ENCODE data around the gene GDI1.

The GDI1 gene

GRCh38 chrX:154408659-154409221 is 28.2 kb upstream of the GDI1 start:
- no peak for DNase-seq (ENCODE audit: low read depth in 2 of 2)

- DNase-seq (ENCODE audit: low read depth in 2 of 2), result no peak
Observed at GRCh38 chrX:154409222-154409871, 27.6 kb upstream of the GDI1 start, which contains the start of gene DNASE1L1. DNASE1L1 (minus strand) TSS chrX:154409254; CDS start chrX:154405568, 3,686 bp downstream.

- DNase-seq (ENCODE audit: low read depth in 2 of 2), result peak in 1 of 2 donors; percentile 51
Observed at GRCh38 chrX:154411981-154412340, 25.0 kb upstream of the GDI1 start.

GRCh38 chrX:154412468-154412867 is 24.5 kb upstream of the GDI1 start:
- DNase-seq (ENCODE audit: low read depth in 2 of 2), result no peak

GRCh38 chrX:154413142-154413541 is 23.8 kb upstream of the GDI1 start:
- DNase-seq (ENCODE audit: low read depth in 2 of 2), result no peak

- DNase-seq (ENCODE audit: low read depth in 2 of 2), result no peak
Observed at GRCh38 chrX:154417157-154417556, 19.8 kb upstream of the GDI1 start.

GRCh38 chrX:154419189-154419588 is 17.8 kb upstream of the GDI1 start:
- DNase-seq (ENCODE audit: low read depth in 2 of 2), result no peak

- DNase-seq (ENCODE audit: low read depth in 2 of 2), result no peak
Observed at GRCh38 chrX:154419688-154420401, 17.1 kb upstream of the GDI1 start.

GRCh38 chrX:154420402-154420756 is 16.6 kb upstream of the GDI1 start:
- no peak for DNase-seq (ENCODE audit: low read depth in 2 of 2)

- DNase-seq (ENCODE audit: low read depth in 2 of 2), result no peak
Observed at GRCh38 chrX:154426916-154427770, 9.8 kb upstream of the GDI1 start.

GRCh38 chrX:154428176-154429171 is 8.5 kb upstream of the GDI1 start, which contains the start of gene ATP6AP1:
ATP6AP1 (plus strand) TSS chrX:154428677; CDS start chrX:154428693, 16 bp downstream.
- peak; percentile 80 to 81 for DNase-seq (ENCODE audit: low read depth in 2 of 2)

GRCh38 chrX:154429711-154430110 is 7.2 kb upstream of the GDI1 start:
- DNase-seq (ENCODE audit: low read depth in 2 of 2), result no peak

GRCh38 chrX:154430479-154430878 is 6.5 kb upstream of the GDI1 start:
- DNase-seq (ENCODE audit: low read depth in 2 of 2), result no peak

GRCh38 chrX:154430916-154431315 is 6.0 kb upstream of the GDI1 start:
- no peak for DNase-seq (ENCODE audit: low read depth in 2 of 2)

- DNase-seq (ENCODE audit: low read depth in 2 of 2), result no peak
Observed at GRCh38 chrX:154431341-154431740, 5.6 kb upstream of the GDI1 start.

- DNase-seq (ENCODE audit: low read depth in 2 of 2), result no peak
Observed at GRCh38 chrX:154432210-154432609, 4.7 kb upstream of the GDI1 start.

- no peak for DNase-seq (ENCODE audit: low read depth in 2 of 2)
Observed at GRCh38 chrX:154433605-154434004, 3.3 kb upstream of the GDI1 start.

- DNase-seq (ENCODE audit: low read depth in 2 of 2), result no peak
Observed at GRCh38 chrX:154434394-154435168, 2.4 kb upstream of the GDI1 start.

GRCh38 chrX:154435171-154435733 is 1.7 kb upstream of the GDI1 start:
- DNase-seq (ENCODE audit: low read depth in 2 of 2), result no peak
